Ishikawa (cell line): ENCODE data around the gene BCDIN3D.

Experiments used
- CEBPB ChIP-seq: IDR thresholded peaks from 2 replicates; pipeline ENCODE4 v1.6.1; 2012
- EGR1 ChIP-seq: IDR thresholded peaks from 2 replicates; pipeline ENCODE4 v1.6.1; 2012
- EP300 ChIP-seq: IDR thresholded peaks from 2 replicates; pipeline ENCODE4 v1.6.1; 2012; ENCODE audit warnings: borderline replicate concordance
- RAD21 ChIP-seq: IDR thresholded peaks from 2 replicates; pipeline ENCODE4 v1.6.1; 2012; ENCODE audit warnings: low read depth
- TCF12 ChIP-seq: IDR thresholded peaks from 2 replicates; pipeline ENCODE4 v1.6.1; 2012; ENCODE audit warnings: low read depth
- ZBTB7A ChIP-seq: IDR thresholded peaks from 2 replicates; pipeline ENCODE4 v1.6.1; 2012; ENCODE audit warnings: low read depth
- TF ChIP-seq, protein P1 (sequence below): IDR thresholded peaks from 2 replicates; pipeline ENCODE4 v1.6.1; 2012; ENCODE audit warnings: low read depth, mild to moderate bottlenecking
- TF ChIP-seq, protein P2 (sequence below): IDR thresholded peaks from 2 replicates; pipeline ENCODE4 v1.6.1; 2012

DNA sequence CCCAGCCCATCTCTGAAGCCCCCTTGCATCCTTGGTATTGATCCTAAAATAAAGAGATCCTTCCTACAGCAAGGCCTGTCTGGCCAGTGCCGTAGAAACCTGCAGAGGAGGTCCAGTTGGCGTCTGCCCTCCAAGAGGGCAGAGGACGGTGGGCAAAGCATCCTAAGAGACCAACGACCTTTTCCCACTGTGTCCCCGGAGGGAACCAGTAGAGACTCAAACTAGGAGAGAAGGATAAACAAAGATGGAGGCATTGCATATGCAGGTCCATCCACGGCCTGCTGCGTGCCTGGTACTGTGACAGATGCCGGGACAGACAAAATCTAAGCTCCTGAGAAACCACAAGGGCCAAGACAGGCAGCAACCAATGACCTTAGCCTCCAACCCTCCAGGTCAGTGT lies 18.5 kb downstream of the BCDIN3D start:
- TF ChIP-seq TCF12 (no peak), CEBPB (no peak), EP300 (no peak), ZBTB7A (no peak), RAD21 (no peak), EGR1 (no peak)
- TF ChIP-seq, protein P1, sequence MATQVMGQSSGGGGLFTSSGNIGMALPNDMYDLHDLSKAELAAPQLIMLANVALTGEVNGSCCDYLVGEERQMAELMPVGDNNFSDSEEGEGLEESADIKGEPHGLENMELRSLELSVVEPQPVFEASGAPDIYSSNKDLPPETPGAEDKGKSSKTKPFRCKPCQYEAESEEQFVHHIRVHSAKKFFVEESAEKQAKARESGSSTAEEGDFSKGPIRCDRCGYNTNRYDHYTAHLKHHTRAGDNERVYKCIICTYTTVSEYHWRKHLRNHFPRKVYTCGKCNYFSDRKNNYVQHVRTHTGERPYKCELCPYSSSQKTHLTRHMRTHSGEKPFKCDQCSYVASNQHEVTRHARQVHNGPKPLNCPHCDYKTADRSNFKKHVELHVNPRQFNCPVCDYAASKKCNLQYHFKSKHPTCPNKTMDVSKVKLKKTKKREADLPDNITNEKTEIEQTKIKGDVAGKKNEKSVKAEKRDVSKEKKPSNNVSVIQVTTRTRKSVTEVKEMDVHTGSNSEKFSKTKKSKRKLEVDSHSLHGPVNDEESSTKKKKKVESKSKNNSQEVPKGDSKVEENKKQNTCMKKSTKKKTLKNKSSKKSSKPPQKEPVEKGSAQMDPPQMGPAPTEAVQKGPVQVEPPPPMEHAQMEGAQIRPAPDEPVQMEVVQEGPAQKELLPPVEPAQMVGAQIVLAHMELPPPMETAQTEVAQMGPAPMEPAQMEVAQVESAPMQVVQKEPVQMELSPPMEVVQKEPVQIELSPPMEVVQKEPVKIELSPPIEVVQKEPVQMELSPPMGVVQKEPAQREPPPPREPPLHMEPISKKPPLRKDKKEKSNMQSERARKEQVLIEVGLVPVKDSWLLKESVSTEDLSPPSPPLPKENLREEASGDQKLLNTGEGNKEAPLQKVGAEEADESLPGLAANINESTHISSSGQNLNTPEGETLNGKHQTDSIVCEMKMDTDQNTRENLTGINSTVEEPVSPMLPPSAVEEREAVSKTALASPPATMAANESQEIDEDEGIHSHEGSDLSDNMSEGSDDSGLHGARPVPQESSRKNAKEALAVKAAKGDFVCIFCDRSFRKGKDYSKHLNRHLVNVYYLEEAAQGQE, result no peak
- TF ChIP-seq, protein P2, sequence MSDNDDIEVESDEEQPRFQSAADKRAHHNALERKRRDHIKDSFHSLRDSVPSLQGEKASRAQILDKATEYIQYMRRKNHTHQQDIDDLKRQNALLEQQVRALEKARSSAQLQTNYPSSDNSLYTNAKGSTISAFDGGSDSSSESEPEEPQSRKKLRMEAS, result no peak
